Measurements from ENCODE around the gene SP7.

DNA sequence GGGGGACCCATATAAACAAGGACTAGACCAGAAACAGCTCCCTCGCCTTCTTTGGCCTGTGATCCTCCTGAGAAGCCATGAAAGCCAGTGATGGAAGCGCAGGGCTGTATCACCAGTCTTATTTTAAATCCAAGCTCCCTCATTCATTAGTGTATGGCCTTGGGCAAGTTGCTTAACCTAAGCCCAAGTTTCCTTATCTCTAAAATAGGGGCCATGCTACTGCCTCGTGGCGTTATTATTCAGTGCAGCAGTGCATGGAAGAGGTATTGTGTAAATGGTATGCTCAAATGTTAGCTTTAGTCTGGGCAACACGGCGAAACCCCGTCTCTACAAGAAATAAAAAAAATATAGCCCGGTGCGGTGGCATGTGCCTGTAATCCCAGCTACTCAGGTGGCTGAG, 58.2 kb downstream of the SP7 start:
- TF ChIP-seq, protein P1, sequence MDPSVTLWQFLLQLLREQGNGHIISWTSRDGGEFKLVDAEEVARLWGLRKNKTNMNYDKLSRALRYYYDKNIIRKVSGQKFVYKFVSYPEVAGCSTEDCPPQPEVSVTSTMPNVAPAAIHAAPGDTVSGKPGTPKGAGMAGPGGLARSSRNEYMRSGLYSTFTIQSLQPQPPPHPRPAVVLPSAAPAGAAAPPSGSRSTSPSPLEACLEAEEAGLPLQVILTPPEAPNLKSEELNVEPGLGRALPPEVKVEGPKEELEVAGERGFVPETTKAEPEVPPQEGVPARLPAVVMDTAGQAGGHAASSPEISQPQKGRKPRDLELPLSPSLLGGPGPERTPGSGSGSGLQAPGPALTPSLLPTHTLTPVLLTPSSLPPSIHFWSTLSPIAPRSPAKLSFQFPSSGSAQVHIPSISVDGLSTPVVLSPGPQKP (IDR thresholded peaks at IDR 0.05; ENCODE audit: low read depth, low read length) = no peak
- TF ChIP-seq JUNB (IDR thresholded peaks at IDR 0.05) (no peak), HOXA7 (CRISPR knock-in tag; IDR thresholded peaks at IDR 0.05) (no peak), ZC3H11A (IDR thresholded peaks at IDR 0.05) (no peak), POLR2A (IDR thresholded peaks at IDR 0.05; ENCODE audit: low read length) (no peak), MAFK (IDR thresholded peaks at IDR 0.05; ENCODE audit: partially characterized antibody) (no peak), EHMT2 (IDR thresholded peaks at IDR 0.05; ENCODE audit: low read depth) (no peak), CEBPB (IDR thresholded peaks at IDR 0.05) (no peak), KDM5A (IDR thresholded peaks at IDR 0.05) (no peak)
- TF ChIP-seq, protein P2, sequence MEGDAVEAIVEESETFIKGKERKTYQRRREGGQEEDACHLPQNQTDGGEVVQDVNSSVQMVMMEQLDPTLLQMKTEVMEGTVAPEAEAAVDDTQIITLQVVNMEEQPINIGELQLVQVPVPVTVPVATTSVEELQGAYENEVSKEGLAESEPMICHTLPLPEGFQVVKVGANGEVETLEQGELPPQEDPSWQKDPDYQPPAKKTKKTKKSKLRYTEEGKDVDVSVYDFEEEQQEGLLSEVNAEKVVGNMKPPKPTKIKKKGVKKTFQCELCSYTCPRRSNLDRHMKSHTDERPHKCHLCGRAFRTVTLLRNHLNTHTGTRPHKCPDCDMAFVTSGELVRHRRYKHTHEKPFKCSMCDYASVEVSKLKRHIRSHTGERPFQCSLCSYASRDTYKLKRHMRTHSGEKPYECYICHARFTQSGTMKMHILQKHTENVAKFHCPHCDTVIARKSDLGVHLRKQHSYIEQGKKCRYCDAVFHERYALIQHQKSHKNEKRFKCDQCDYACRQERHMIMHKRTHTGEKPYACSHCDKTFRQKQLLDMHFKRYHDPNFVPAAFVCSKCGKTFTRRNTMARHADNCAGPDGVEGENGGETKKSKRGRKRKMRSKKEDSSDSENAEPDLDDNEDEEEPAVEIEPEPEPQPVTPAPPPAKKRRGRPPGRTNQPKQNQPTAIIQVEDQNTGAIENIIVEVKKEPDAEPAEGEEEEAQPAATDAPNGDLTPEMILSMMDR (IDR thresholded peaks at IDR 0.05) = no peak
- TF ChIP-seq, protein P3, sequence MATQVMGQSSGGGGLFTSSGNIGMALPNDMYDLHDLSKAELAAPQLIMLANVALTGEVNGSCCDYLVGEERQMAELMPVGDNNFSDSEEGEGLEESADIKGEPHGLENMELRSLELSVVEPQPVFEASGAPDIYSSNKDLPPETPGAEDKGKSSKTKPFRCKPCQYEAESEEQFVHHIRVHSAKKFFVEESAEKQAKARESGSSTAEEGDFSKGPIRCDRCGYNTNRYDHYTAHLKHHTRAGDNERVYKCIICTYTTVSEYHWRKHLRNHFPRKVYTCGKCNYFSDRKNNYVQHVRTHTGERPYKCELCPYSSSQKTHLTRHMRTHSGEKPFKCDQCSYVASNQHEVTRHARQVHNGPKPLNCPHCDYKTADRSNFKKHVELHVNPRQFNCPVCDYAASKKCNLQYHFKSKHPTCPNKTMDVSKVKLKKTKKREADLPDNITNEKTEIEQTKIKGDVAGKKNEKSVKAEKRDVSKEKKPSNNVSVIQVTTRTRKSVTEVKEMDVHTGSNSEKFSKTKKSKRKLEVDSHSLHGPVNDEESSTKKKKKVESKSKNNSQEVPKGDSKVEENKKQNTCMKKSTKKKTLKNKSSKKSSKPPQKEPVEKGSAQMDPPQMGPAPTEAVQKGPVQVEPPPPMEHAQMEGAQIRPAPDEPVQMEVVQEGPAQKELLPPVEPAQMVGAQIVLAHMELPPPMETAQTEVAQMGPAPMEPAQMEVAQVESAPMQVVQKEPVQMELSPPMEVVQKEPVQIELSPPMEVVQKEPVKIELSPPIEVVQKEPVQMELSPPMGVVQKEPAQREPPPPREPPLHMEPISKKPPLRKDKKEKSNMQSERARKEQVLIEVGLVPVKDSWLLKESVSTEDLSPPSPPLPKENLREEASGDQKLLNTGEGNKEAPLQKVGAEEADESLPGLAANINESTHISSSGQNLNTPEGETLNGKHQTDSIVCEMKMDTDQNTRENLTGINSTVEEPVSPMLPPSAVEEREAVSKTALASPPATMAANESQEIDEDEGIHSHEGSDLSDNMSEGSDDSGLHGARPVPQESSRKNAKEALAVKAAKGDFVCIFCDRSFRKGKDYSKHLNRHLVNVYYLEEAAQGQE (IDR thresholded peaks at IDR 0.05) = no peak
- TF ChIP-seq, protein P4, sequence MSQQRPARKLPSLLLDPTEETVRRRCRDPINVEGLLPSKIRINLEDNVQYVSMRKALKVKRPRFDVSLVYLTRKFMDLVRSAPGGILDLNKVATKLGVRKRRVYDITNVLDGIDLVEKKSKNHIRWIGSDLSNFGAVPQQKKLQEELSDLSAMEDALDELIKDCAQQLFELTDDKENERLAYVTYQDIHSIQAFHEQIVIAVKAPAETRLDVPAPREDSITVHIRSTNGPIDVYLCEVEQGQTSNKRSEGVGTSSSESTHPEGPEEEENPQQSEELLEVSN (IDR thresholded peaks at IDR 0.05; ENCODE audit: borderline replicate concordance, low read depth) = no peak
- TF ChIP-seq, protein P5, sequence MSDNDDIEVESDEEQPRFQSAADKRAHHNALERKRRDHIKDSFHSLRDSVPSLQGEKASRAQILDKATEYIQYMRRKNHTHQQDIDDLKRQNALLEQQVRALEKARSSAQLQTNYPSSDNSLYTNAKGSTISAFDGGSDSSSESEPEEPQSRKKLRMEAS (IDR thresholded peaks at IDR 0.05) = no peak
- TF ChIP-seq, protein P6, sequence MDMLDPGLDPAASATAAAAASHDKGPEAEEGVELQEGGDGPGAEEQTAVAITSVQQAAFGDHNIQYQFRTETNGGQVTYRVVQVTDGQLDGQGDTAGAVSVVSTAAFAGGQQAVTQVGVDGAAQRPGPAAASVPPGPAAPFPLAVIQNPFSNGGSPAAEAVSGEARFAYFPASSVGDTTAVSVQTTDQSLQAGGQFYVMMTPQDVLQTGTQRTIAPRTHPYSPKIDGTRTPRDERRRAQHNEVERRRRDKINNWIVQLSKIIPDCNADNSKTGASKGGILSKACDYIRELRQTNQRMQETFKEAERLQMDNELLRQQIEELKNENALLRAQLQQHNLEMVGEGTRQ (IDR thresholded peaks at IDR 0.05) = no peak
